Activated CD8-positive, alpha-beta memory T cell treated with anti-CD3 and anti-CD28 coated beads, Interleukin-2, amount 10 ng/mL, durations not matched to agents 7 days and 5 days (primary cell): ENCODE measurements around the gene THAP4. TPM values are rescaled to one million over a fixed set of nuclear protein-coding genes. Genes with fewer than 3 reads are reported as not detected.
A peak's percentile ranks its signal among the peaks of the same experiment; 100 is the strongest.
"Not testable (repeated sequence)": the region's sequence is repeated elsewhere in the genome, so short reads cannot be mapped to it uniquely, and the experiment has no call there.

Experiments used
- ATAC-seq: fragments of 150-1000 bp; cut with Tn5 transposase; one replicate; pipeline ENCODE4 v1.10.0; 2021; ENCODE audit warnings: moderate library complexity
- CTCF ChIA-PET: fragments of 350-600 bp; sonication (Branson Sonifier 250); formaldehyde crosslinking; loops from one replicate; lab custom pipeline; 2021; ENCODE audit warnings: antibody characterized with exemption; lab: Charles Lee
- DNase-seq: peaks from one replicate; pipeline ENCODE4 v3.0.0-alpha.2; 2020
- H3K27ac Mint-ChIP-seq: one replicate; pipeline ENCODE4 v1.8.0; 2021; ENCODE audit warnings: mild to moderate bottlenecking, mixed read lengths
- H3K27me3 Mint-ChIP-seq: one replicate; pipeline ENCODE4 v1.8.0; 2021; ENCODE audit warnings: mixed read lengths
- H3K36me3 Mint-ChIP-seq: one replicate; pipeline ENCODE4 v1.8.0; 2021; ENCODE audit warnings: mild to moderate bottlenecking, mixed read lengths
- H3K4me1 Mint-ChIP-seq: one replicate; pipeline ENCODE4 v1.8.0; 2021; ENCODE audit warnings: mixed read lengths
- H3K4me3 Mint-ChIP-seq: one replicate; pipeline ENCODE4 v1.8.0; 2021; ENCODE audit warnings: mild to moderate bottlenecking, moderate library complexity, mixed read lengths
- H3K9me3 Mint-ChIP-seq: one replicate; pipeline ENCODE4 v1.8.0; 2022; ENCODE audit warnings: low read depth, mixed read lengths
- total RNA-seq, 2 experiments: library from RNA; stranded (reverse); gene quantifications; one replicate each; pipeline ENCODE4 v1.2.3, GENCODE V29; 2021

THAP4 gene
- total RNA-seq, 2 experiments from 2014 or later, result 38.1 to 39.3 TPM

- Mint-ChIP-seq H3K27me3 (no peaks in the 10 kb centered on the region), H3K4me1 (no peaks in the 10 kb centered on the region), H3K27ac (no peak overlapping the region), H3K9me3 (peaks cover 3% of the 10 kb centered on the region), H3K4me3 (no peak overlapping the region), H3K36me3 (peaks cover 16% of the 10 kb centered on the region)
- DNase-seq (no peak), ATAC-seq (no peak)
- CTCF ChIA-PET, result interaction anchor here (0.6 kb wide), 1 partner anchor 355 kb away, joined by 3 read pairs; no protein-coding TSS in a partner anchor
Measured at GRCh38 chr2:241592126-241592845, 44.7 kb downstream of the THAP4 start.

- not testable (repeated sequence) for ATAC-seq, H3K4me3 Mint-ChIP-seq, H3K27ac Mint-ChIP-seq, H3K4me1 Mint-ChIP-seq, DNase-seq, H3K27me3 Mint-ChIP-seq
- H3K9me3 Mint-ChIP-seq, result peaks cover 12% of the 10 kb centered on the region
- peaks cover 30% of the 10 kb centered on the region for H3K36me3 Mint-ChIP-seq
- CTCF ChIA-PET, result interaction anchor here (0.6 to 0.8 kb wide), 2 partner anchors 11 to 333 kb away, joined by 3 read pairs; no protein-coding TSS in a partner anchor
Measured at GRCh38 chr2:241590496-241591455, 46.2 kb downstream of the THAP4 start.

GRCh38 chr2:241589863-241590262, 47.1 kb downstream of the THAP4 start:
- H3K4me1 Mint-ChIP-seq, DNase-seq: not testable (repeated sequence)

GRCh38 chr2:241586564-241587264, 50.2 kb downstream of the THAP4 start:
- no peak for ATAC-seq
- no peak overlapping the region for H3K4me3 Mint-ChIP-seq
- DNase-seq, result no peak
- H3K9me3 Mint-ChIP-seq, result peaks cover 19% of the 10 kb centered on the region
- CTCF ChIA-PET, result no interaction called here
- H3K27me3 Mint-ChIP-seq, result no peaks in the 10 kb centered on the region
- no peak overlapping the region for H3K27ac Mint-ChIP-seq
- no peaks in the 10 kb centered on the region for H3K4me1 Mint-ChIP-seq
- peaks cover 67% of the 10 kb centered on the region for H3K36me3 Mint-ChIP-seq

More at GRCh38 chr2:241589863-241590262, 47.1 kb downstream of the THAP4 start:
- not testable (repeated sequence) for H3K27me3 Mint-ChIP-seq, H3K27ac Mint-ChIP-seq, H3K4me3 Mint-ChIP-seq, ATAC-seq
- CTCF ChIA-PET, result interaction anchor here (0.8 kb wide), 1 partner anchor 10 kb away, joined by 3 read pairs; no protein-coding TSS in a partner anchor
- H3K36me3 Mint-ChIP-seq, result peaks cover 38% of the 10 kb centered on the region
- peaks cover 18% of the 10 kb centered on the region for H3K9me3 Mint-ChIP-seq

GRCh38 chr2:241584436-241584835, 52.5 kb downstream of the THAP4 start:
- peaks cover 69% of the 10 kb centered on the region for H3K36me3 Mint-ChIP-seq
- CTCF ChIA-PET, result no interaction called here
- ATAC-seq (no peak), DNase-seq (no peak)
- H3K27me3 Mint-ChIP-seq, result no peaks in the 10 kb centered on the region
- no peak overlapping the region for H3K4me3 Mint-ChIP-seq
- H3K4me1 Mint-ChIP-seq, result no peaks in the 10 kb centered on the region
- no peak overlapping the region for H3K27ac Mint-ChIP-seq
- peaks cover 19% of the 10 kb centered on the region for H3K9me3 Mint-ChIP-seq

GRCh38 chr2:241582806-241583205, 54.2 kb downstream of the THAP4 start:
- CTCF ChIA-PET, result no interaction called here
- DNase-seq (no peak), ATAC-seq (no peak)
- Mint-ChIP-seq H3K9me3 (peaks cover 19% of the 10 kb centered on the region), H3K4me1 (no peaks in the 10 kb centered on the region), H3K36me3 (peaks cover 54% of the 10 kb centered on the region), H3K4me3 (no peak overlapping the region), H3K27me3 (no peaks in the 10 kb centered on the region), H3K27ac (no peak overlapping the region)

- CTCF ChIA-PET, result no interaction called here
- Mint-ChIP-seq H3K36me3 (peaks cover 53% of the 10 kb centered on the region), H3K4me1 (no peaks in the 10 kb centered on the region), H3K9me3 (peaks cover 16% of the 10 kb centered on the region), H3K27ac (no peak overlapping the region), H3K4me3 (no peak overlapping the region), H3K27me3 (no peaks in the 10 kb centered on the region)
- no peak for ATAC-seq
- DNase-seq, result no peak
Measured at GRCh38 chr2:241582328-241582727, 54.6 kb downstream of the THAP4 start.

GRCh38 chr2:241579281-241579680, 57.7 kb downstream of the THAP4 start:
- Mint-ChIP-seq H3K4me1 (no peaks in the 10 kb centered on the region), H3K27me3 (no peaks in the 10 kb centered on the region), H3K4me3 (no peak overlapping the region), H3K27ac (no peak overlapping the region), H3K36me3 (peaks cover 25% of the 10 kb centered on the region), H3K9me3 (no peaks in the 10 kb centered on the region)
- DNase-seq (no peak), ATAC-seq (no peak)
- CTCF ChIA-PET, result no interaction called here

- Mint-ChIP-seq H3K4me3 (no peak overlapping the region), H3K36me3 (peaks cover 11% of the 10 kb centered on the region), H3K27me3 (no peaks in the 10 kb centered on the region), H3K9me3 (no peaks in the 10 kb centered on the region), H3K27ac (peak overlapping the region; percentile 9), H3K4me1 (no peaks in the 10 kb centered on the region)
- ATAC-seq (no peak), DNase-seq (no peak)
- CTCF ChIA-PET, result no interaction called here
Measured at GRCh38 chr2:241577413-241578122, 59.4 kb downstream of the THAP4 start.

GRCh38 chr2:241576293-241576654, 60.7 kb downstream of the THAP4 start:
- Mint-ChIP-seq H3K4me3 (no peak overlapping the region), H3K36me3 (peaks cover 2% of the 10 kb centered on the region), H3K27me3 (no peaks in the 10 kb centered on the region), H3K4me1 (no peaks in the 10 kb centered on the region), H3K9me3 (no peaks in the 10 kb centered on the region), H3K27ac (no peak overlapping the region)
- ATAC-seq, result no peak
- CTCF ChIA-PET, result no interaction called here
- DNase-seq, result no peak

GRCh38 chr2:241575624-241576292, 61.2 kb downstream of the THAP4 start:
- Mint-ChIP-seq H3K4me3 (no peak overlapping the region), H3K4me1 (no peaks in the 10 kb centered on the region), H3K9me3 (no peaks in the 10 kb centered on the region), H3K27ac (no peak overlapping the region), H3K27me3 (no peaks in the 10 kb centered on the region), H3K36me3 (peaks cover 2% of the 10 kb centered on the region)
- CTCF ChIA-PET, result no interaction called here
- DNase-seq (no peak), ATAC-seq (no peak)

- ATAC-seq (no peak), DNase-seq (no peak)
- H3K4me1 Mint-ChIP-seq, result no peaks in the 10 kb centered on the region
- H3K27me3 Mint-ChIP-seq, result no peaks in the 10 kb centered on the region
- H3K36me3 Mint-ChIP-seq, result peaks cover under 1% of the 10 kb centered on the region
- CTCF ChIA-PET, result no interaction called here
- no peak overlapping the region for H3K4me3 Mint-ChIP-seq
- no peak overlapping the region for H3K27ac Mint-ChIP-seq
- no peaks in the 10 kb centered on the region for H3K9me3 Mint-ChIP-seq
Measured at GRCh38 chr2:241574911-241575623, 61.9 kb downstream of the THAP4 start.
